GM19351 (cell line): Measurements from ENCODE around the gene RIOK1.
"Not testable (repeated sequence)": the region's sequence is repeated elsewhere in the genome, so short reads cannot be mapped to it uniquely, and the experiment has no call there.

Experiments used
- ATAC-seq: cut with Tn5 transposase; IDR thresholded peaks from one replicate; pipeline ENCODE4 v1.9.1; 2021; ENCODE audit warnings: mild to moderate bottlenecking, moderate library complexity; ENCODE audit not compliant: unreplicated experiment

The RIOK1 gene

GRCh38 chr6:7389451-7390225 is at the start of gene RIOK1, which contains the start of gene CAGE1:
Gene RIOK1, plus strand, starts transcription at chr6:7389808. Its CDS starts 195 bp downstream, at chr6:7390003.
Gene CAGE1, minus strand, starts transcription at chr6:7389742. Its CDS starts 2,569 bp downstream, at chr6:7387173.
- ATAC-seq, result peak; percentile 95

GRCh38 chr6:7341271-7341670 is 48.3 kb upstream of the RIOK1 start:
- no peak for ATAC-seq

GRCh38 chr6:7341989-7342742 is 47.4 kb upstream of the RIOK1 start:
- no peak for ATAC-seq

- ATAC-seq, result no peak
Measured at GRCh38 chr6:7343546-7344475, 45.8 kb upstream of the RIOK1 start.

- ATAC-seq, result not testable (repeated sequence)
Measured at GRCh38 chr6:7344773-7345450, 44.7 kb upstream of the RIOK1 start.

GRCh38 chr6:7347551-7347997 is 42.0 kb upstream of the RIOK1 start:
- not testable (repeated sequence) for ATAC-seq

- ATAC-seq, result not testable (repeated sequence)
Measured at GRCh38 chr6:7350591-7350990, 39.0 kb upstream of the RIOK1 start.

- ATAC-seq, result not testable (repeated sequence)
Measured at GRCh38 chr6:7351916-7352315, 37.7 kb upstream of the RIOK1 start.

- no peak for ATAC-seq
Measured at GRCh38 chr6:7367408-7367807, 22.2 kb upstream of the RIOK1 start.

GRCh38 chr6:7373739-7374138 is 15.9 kb upstream of the RIOK1 start:
- ATAC-seq, result no peak

- ATAC-seq, result no peak
Measured at GRCh38 chr6:7377961-7378360, 11.6 kb upstream of the RIOK1 start.

- no peak for ATAC-seq
Measured at GRCh38 chr6:7378740-7379139, 10.9 kb upstream of the RIOK1 start.

- no peak for ATAC-seq
Measured at GRCh38 chr6:7381092-7381491, 8.5 kb upstream of the RIOK1 start.

GRCh38 chr6:7389162-7389450 is 502 bp upstream of the RIOK1 start:
- ATAC-seq, result no peak

GRCh38 chr6:7390226-7390878 is 744 bp downstream of the RIOK1 start:
- ATAC-seq, result peak; percentile 11

- no peak for ATAC-seq
Measured at GRCh38 chr6:7391151-7391550, 1.5 kb downstream of the RIOK1 start.

- ATAC-seq, result no peak
Measured at GRCh38 chr6:7392402-7392801, 2.8 kb downstream of the RIOK1 start.

- no peak for ATAC-seq
Measured at GRCh38 chr6:7401075-7401474, 11.5 kb downstream of the RIOK1 start.

GRCh38 chr6:7402716-7403115 is 13.1 kb downstream of the RIOK1 start:
- ATAC-seq, result no peak

- ATAC-seq, result no peak
Measured at GRCh38 chr6:7404546-7404945, 14.9 kb downstream of the RIOK1 start.
